B cell (primary cell): ENCODE data around the gene DDO. TPM values are rescaled to one million over a fixed set of nuclear protein-coding genes. Genes with fewer than 3 reads are reported as not detected.

ENCODE experiments used
- ATAC-seq: fragments of 200-7000 bp; cut with Tn5 transposase; one replicate; pipeline ENCODE4 v1.10.0; 2021; ENCODE audit warnings: low read depth, mild to moderate bottlenecking, moderate number of reproducible peaks, moderate library complexity
- CTCF ChIA-PET: fragments of 350-600 bp; sonication (Branson Sonifier 250); formaldehyde crosslinking; loops from one replicate; lab custom pipeline; 2021; ENCODE audit warnings: antibody characterized with exemption, inconsistent platforms; lab: Charles Lee
- POLR2A ChIA-PET: fragments of 350-600 bp; sonication (Branson Sonifier 250); formaldehyde crosslinking; loops from one replicate; lab custom pipeline; 2021; ENCODE audit warnings: antibody characterized with exemption; lab: Charles Lee
- DNase-seq: peaks from one replicate; pipeline ENCODE4 v3.0.0; 2013
- H2AFZ ChIP-seq: 2 replicates; pipeline ENCODE4 v1.6.1; 2012; ENCODE audit warnings: mild to moderate bottlenecking, low read depth, low read length; ENCODE audit not compliant: insufficient read depth, poor library complexity, severe bottlenecking
- H3K27ac ChIP-seq, 2 donors: 1 replicate in 1 of 2; 2 replicates in 1 of 2; pipeline ENCODE4 v1.5.1; 2012 to 2013; ENCODE audit warnings: low read length in 2 of 2, mild to moderate bottlenecking in 2 of 2, moderate library complexity in 1 of 2
- H3K27me3 ChIP-seq, 4 experiments: fragments of 200-600 bp in 1 of 4; sonication (generic) in 1 of 4; replicated peaks in 1 of 4; 1 replicate in 2 of 4; 2 replicates in 2 of 4; pipeline versions ENCODE4 v1.6.1 to v1.7.0; 2013 to 2016; ENCODE audit warnings: low read length in 3 of 4, mild to moderate bottlenecking in 2 of 4, mixed read lengths in 1 of 4, moderate library complexity in 1 of 4; ENCODE audit not compliant: insufficient read depth in 4 of 4, control insufficient read depth in 3 of 4; ENCODE audit errors: control extremely low read depth in 1 of 4
- H3K36me3 ChIP-seq, 2 experiments: replicated peaks in 1 of 2; 1 replicate in 1 of 2; 2 replicates in 1 of 2; pipeline versions ENCODE4 v1.6.1 to v1.7.1; 2013; ENCODE audit warnings: low read length in 1 of 2; ENCODE audit not compliant: insufficient read depth in 2 of 2, control insufficient read depth in 1 of 2; ENCODE audit errors: control extremely low read depth in 1 of 2, extremely low read depth in 1 of 2
- H3K4me1 ChIP-seq, 2 donors: fragments of 200-600 bp in 1 of 2; sonication (generic) in 1 of 2; 1 replicate in 1 of 2; 2 replicates in 1 of 2; pipeline versions ENCODE4 v1.5.1 to v1.6.1; 2013 to 2017; ENCODE audit warnings: low read length in 2 of 2; ENCODE audit not compliant: control insufficient read depth in 2 of 2, insufficient read depth in 2 of 2
- H3K4me2 ChIP-seq: replicated peaks from 2 replicates; pipeline ENCODE3; 2012; ENCODE audit warnings: mild to moderate bottlenecking, low read depth, low read length; ENCODE audit not compliant: poor library complexity, severe bottlenecking
- H3K4me3 ChIP-seq, 5 experiments: fragments of 200-600 bp in 1 of 5; sonication (generic) in 1 of 5; 1 replicate in 3 of 5; 2 replicates in 2 of 5; pipeline versions ENCODE4 v1.5.1 to v1.7.0; 2011 to 2016; ENCODE audit warnings: low read length in 4 of 5, mild to moderate bottlenecking in 4 of 5, low read depth in 2 of 5, control low read depth in 1 of 5, moderate library complexity in 1 of 5; ENCODE audit not compliant: insufficient read depth in 1 of 5; ENCODE audit errors: control extremely low read depth in 1 of 5, extremely low read depth in 1 of 5
- H3K79me2 ChIP-seq: fragments of 200-600 bp; sonication (generic); one replicate; pipeline ENCODE4 v1.6.0; 2016; ENCODE audit warnings: low read length; ENCODE audit not compliant: control insufficient read depth, insufficient read depth
- H3K9ac ChIP-seq: fragments of 200-600 bp; sonication (generic); 2 replicates; pipeline ENCODE4 v1.6.1; 2017; ENCODE audit warnings: mild to moderate bottlenecking, low read length, moderate library complexity
- H3K9me3 ChIP-seq, 3 donors: one replicate each; pipeline versions ENCODE4 v1.6.1 to v1.7.1; 2013; ENCODE audit warnings: low read length in 2 of 3; ENCODE audit not compliant: control insufficient read depth in 2 of 3, insufficient read depth in 1 of 3; ENCODE audit errors: control extremely low read depth in 1 of 3
- H4K20me1 ChIP-seq: 2 replicates; pipeline ENCODE4 v1.6.0; 2012; ENCODE audit warnings: mild to moderate bottlenecking, low read length; ENCODE audit not compliant: insufficient read depth, control insufficient read depth, poor library complexity, severe bottlenecking
- H3K27ac Mint-ChIP-seq: one replicate; pipeline ENCODE4 v1.8.0; 2021; ENCODE audit warnings: mixed read lengths
- H3K27me3 Mint-ChIP-seq: one replicate; pipeline ENCODE4 v1.8.0; 2021; ENCODE audit warnings: mixed read lengths
- H3K4me1 Mint-ChIP-seq: one replicate; pipeline ENCODE4 v1.8.0; 2021; ENCODE audit warnings: mixed read lengths
- H3K4me3 Mint-ChIP-seq: one replicate; pipeline ENCODE4 v1.8.0; 2021; ENCODE audit warnings: mixed read lengths
- H3K9me3 Mint-ChIP-seq: one replicate; pipeline ENCODE4 v1.8.0; 2022; ENCODE audit warnings: mixed read lengths; ENCODE audit not compliant: insufficient read depth
- EZH2 ChIP-seq: IDR thresholded peaks from 2 replicates; pipeline ENCODE4 v1.6.1; 2012; ENCODE audit warnings: borderline replicate concordance, low read depth, mild to moderate bottlenecking, moderate library complexity, low read length; ENCODE audit not compliant: insufficient read depth, poor library complexity, severe bottlenecking
- WGBS: methylation state at CpG from one replicate; pipeline ENCODE4 v1.1.5; 2013; ENCODE audit warnings: missing lambda C conversion rate; ENCODE audit not compliant: insufficient coverage; 5-methylcytosine and 5-hydroxymethylcytosine counted together
- intact Hi-C: fragments of 100-400 bp; cut with micrococcal nuclease; formaldehyde crosslinking; loops from one replicate; pipeline ENCODE4 v1.10.0; 2022
- polyA plus RNA-seq: library from polyadenylated mRNA; depleted of rRNA; stranded (reverse); fragments of >200 nt; gene quantifications from 2 replicates; pipeline ENCODE4 v1.2.3, GENCODE V29; 2012
- total RNA-seq, 2 donors: library from RNA; stranded (reverse); fragments of 120-200 nt in 1 of 2; gene quantifications; 1 replicate in 1 of 2; 2 replicates in 1 of 2; pipeline versions ENCODE4 v1.2.3 to v1.2.4, GENCODE V29; 2013 to 2022
- TF ChIP-seq, protein P1 (sequence below): fragments of 200-600 bp; IDR thresholded peaks from one replicate; pipeline ENCODE4 v1.8.0; 2022; ENCODE audit warnings: antibody characterized with exemption, mild to moderate bottlenecking

Gene DDO
- total and polyA plus RNA-seq, 2 donors (not counting 1 experiment from before 2014, with no cell fraction given) = not detected

DNA sequence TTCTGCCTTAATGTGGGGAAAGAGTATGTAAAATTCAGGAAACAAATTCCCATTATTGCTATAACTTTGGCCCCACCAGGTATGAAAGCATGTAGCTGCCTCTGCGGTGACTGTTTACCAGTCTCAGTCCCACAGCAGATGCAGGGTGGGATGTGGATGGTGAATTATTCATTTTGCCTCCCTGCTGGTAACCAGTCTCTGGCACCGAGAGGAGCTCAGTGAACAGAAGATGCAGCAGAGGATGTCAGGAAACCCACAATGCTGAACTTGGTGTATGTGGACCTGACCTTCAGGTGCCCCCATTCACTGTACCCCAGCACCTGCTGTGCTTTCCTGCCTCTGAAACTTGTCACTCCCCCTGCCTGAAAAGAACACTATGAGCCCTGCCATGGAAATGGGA is 48.4 kb downstream of the DDO start:
- Mint-ChIP-seq H3K27me3 (peaks cover 43% of the 10 kb centered on the region), H3K4me3 (no peak overlapping the region), H3K27ac (no peak overlapping the region), H3K9me3 (no peaks in the 10 kb centered on the region), H3K4me1 (peaks cover 3% of the 10 kb centered on the region)
- WGBS = 27% methylated on average over 1 of the region's 2 CpGs
- intact Hi-C loops = no loop called here
- peaks cover 0 to 10% (median under 1%) of the 10 kb centered on the region in 4 experiments for H3K27me3 ChIP-seq
- ChIA-PET CTCF (no interaction called here), POLR2A (no interaction called here)
- TF ChIP-seq, protein P1, sequence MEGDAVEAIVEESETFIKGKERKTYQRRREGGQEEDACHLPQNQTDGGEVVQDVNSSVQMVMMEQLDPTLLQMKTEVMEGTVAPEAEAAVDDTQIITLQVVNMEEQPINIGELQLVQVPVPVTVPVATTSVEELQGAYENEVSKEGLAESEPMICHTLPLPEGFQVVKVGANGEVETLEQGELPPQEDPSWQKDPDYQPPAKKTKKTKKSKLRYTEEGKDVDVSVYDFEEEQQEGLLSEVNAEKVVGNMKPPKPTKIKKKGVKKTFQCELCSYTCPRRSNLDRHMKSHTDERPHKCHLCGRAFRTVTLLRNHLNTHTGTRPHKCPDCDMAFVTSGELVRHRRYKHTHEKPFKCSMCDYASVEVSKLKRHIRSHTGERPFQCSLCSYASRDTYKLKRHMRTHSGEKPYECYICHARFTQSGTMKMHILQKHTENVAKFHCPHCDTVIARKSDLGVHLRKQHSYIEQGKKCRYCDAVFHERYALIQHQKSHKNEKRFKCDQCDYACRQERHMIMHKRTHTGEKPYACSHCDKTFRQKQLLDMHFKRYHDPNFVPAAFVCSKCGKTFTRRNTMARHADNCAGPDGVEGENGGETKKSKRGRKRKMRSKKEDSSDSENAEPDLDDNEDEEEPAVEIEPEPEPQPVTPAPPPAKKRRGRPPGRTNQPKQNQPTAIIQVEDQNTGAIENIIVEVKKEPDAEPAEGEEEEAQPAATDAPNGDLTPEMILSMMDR = no peak
- TF ChIP-seq EZH2 = no peak
- H3K4me2 ChIP-seq = no peak overlapping the region
- no peaks in the 10 kb centered on the region for H3K9me3 ChIP-seq
- H4K20me1 ChIP-seq = no peaks in the 10 kb centered on the region
- H3K36me3 ChIP-seq = no peaks in the 10 kb centered on the region
- no peak overlapping the region for H3K4me3 ChIP-seq
- no peak overlapping the region for H3K27ac ChIP-seq
- H3K79me2 ChIP-seq = no peaks in the 10 kb centered on the region
- DNase-seq (no peak), ATAC-seq (no peak)
- H2AFZ ChIP-seq = no peak overlapping the region
- H3K9ac ChIP-seq = no peak overlapping the region
- no peaks in the 10 kb centered on the region for H3K4me1 ChIP-seq

DNA sequence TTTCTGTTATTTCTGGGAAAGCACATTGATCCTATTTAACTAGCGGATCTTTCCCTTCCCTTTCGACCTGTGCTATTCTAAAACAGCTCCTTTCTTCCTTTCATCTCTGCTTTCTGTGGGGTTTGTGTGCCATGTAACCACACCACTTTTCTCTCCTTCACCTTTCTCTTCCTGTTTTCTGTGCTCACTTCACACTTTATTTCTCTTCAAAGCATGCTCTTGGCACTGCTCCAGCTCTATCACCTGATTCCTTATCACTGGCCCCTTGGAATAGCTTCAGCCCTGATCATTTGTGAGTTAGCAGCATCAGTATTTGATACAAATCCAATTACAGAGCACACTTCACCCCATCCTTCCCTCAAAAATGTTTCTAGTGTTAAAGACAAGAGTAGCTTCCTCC is 49.1 kb downstream of the DDO start:
- H3K27me3 ChIP-seq = peaks cover 0 to 7% (median under 1%) of the 10 kb centered on the region in 4 experiments
- Mint-ChIP-seq H3K27ac (no peak overlapping the region), H3K4me3 (no peak overlapping the region), H3K9me3 (no peaks in the 10 kb centered on the region), H3K27me3 (peaks cover 43% of the 10 kb centered on the region), H3K4me1 (peaks cover 3% of the 10 kb centered on the region)
- H3K4me2 ChIP-seq = no peak overlapping the region
- DNase-seq = no peak
- ChIA-PET CTCF (interaction anchor here (0.5 to 1.6 kb wide), 2 partner anchors 12 to 1317 kb away, joined by 3 to 4 read pairs; no protein-coding TSS in a partner anchor), POLR2A (no interaction called here)
- TF ChIP-seq EZH2 = no peak
- TF ChIP-seq, protein P1 = no peak
- no peaks in the 10 kb centered on the region for H3K4me1 ChIP-seq
- no peaks in the 10 kb centered on the region for H4K20me1 ChIP-seq
- no peak overlapping the region for H2AFZ ChIP-seq
- H3K9me3 ChIP-seq = no peaks in the 10 kb centered on the region
- H3K79me2 ChIP-seq = no peaks in the 10 kb centered on the region
- no peak overlapping the region for H3K9ac ChIP-seq
- no peak overlapping the region for H3K4me3 ChIP-seq
- no peaks in the 10 kb centered on the region for H3K36me3 ChIP-seq
- 83% methylated on average over 2 of the region's 2 CpGs for WGBS
- intact Hi-C loops = no loop called here
- H3K27ac ChIP-seq = no peak overlapping the region
- no peak for ATAC-seq
